Ectodermal cell (in vitro differentiated cells): Measurements from ENCODE around the gene ROR2.

ENCODE experiments used
- H3K27ac ChIP-seq: 2 replicates; pipeline ENCODE4 v1.7.0; 2013; ENCODE audit warnings: mild to moderate bottlenecking, low read depth, low read length; ENCODE audit not compliant: insufficient read depth, poor library complexity, severe bottlenecking
- H3K27me3 ChIP-seq: 2 replicates; pipeline ENCODE4 v1.7.0; 2013; ENCODE audit warnings: mild to moderate bottlenecking, low read length; ENCODE audit not compliant: insufficient read depth, control insufficient read depth, poor library complexity, severe bottlenecking
- H3K36me3 ChIP-seq: one replicate; pipeline ENCODE4 v1.7.0; 2013; ENCODE audit warnings: low read length; ENCODE audit not compliant: control insufficient read depth, insufficient read depth
- H3K4me1 ChIP-seq: one replicate; pipeline ENCODE4 v1.7.0; 2013; ENCODE audit warnings: low read length; ENCODE audit not compliant: control insufficient read depth, insufficient read depth
- H3K4me3 ChIP-seq: 2 replicates; pipeline ENCODE4 v1.7.0; 2013; ENCODE audit warnings: low read depth, low read length, control low read depth; ENCODE audit not compliant: insufficient read depth
- H3K9me3 ChIP-seq: 2 replicates; pipeline ENCODE4 v1.7.0; 2013; ENCODE audit warnings: mild to moderate bottlenecking, low read length, moderate library complexity; ENCODE audit not compliant: control insufficient read depth
- WGBS, 2 experiments: methylation state at CpG; one replicate each; pipeline ENCODE4 v1.1.7; 2013; ENCODE audit warnings: missing lambda C conversion rate in 2 of 2; 5-methylcytosine and 5-hydroxymethylcytosine counted together

The ROR2 gene

GRCh38 chr9:91812191-91812590 is 137.8 kb downstream of the ROR2 start:
- no peaks in the 10 kb centered on the region for H3K9me3 ChIP-seq
- no peak overlapping the region for H3K27ac ChIP-seq
- peaks cover 11% of the 10 kb centered on the region for H3K4me1 ChIP-seq
- no peaks in the 10 kb centered on the region for H3K36me3 ChIP-seq
- no peaks in the 10 kb centered on the region for H3K27me3 ChIP-seq
- WGBS, 2 experiments: 90 to 92% methylated on average over 12 to 14 of the region's 14 CpGs
- H3K4me3 ChIP-seq: no peak overlapping the region

- Histone ChIP-seq H3K4me3 (no peak overlapping the region), H3K36me3 (no peaks in the 10 kb centered on the region), H3K9me3 (no peaks in the 10 kb centered on the region), H3K27me3 (no peaks in the 10 kb centered on the region), H3K27ac (no peak overlapping the region), H3K4me1 (peaks cover 6% of the 10 kb centered on the region)
- WGBS, 2 experiments: 87% methylated on average over 19 of the region's 19 CpGs
Observed at GRCh38 chr9:91811024-91811909, 138.8 kb downstream of the ROR2 start.

- Histone ChIP-seq H3K9me3 (no peaks in the 10 kb centered on the region), H3K4me3 (no peak overlapping the region), H3K27ac (no peak overlapping the region), H3K36me3 (no peaks in the 10 kb centered on the region), H3K27me3 (no peaks in the 10 kb centered on the region), H3K4me1 (peaks cover 6% of the 10 kb centered on the region)
- 95% methylated on average over 26 of the region's 26 CpGs for WGBS, 2 experiments
Observed at GRCh38 chr9:91810286-91810905, 139.6 kb downstream of the ROR2 start.

GRCh38 chr9:91809581-91810285 is 140.3 kb downstream of the ROR2 start:
- Histone ChIP-seq H3K36me3 (no peaks in the 10 kb centered on the region), H3K9me3 (no peaks in the 10 kb centered on the region), H3K4me3 (no peak overlapping the region), H3K27ac (no peak overlapping the region), H3K4me1 (peaks cover 6% of the 10 kb centered on the region), H3K27me3 (no peaks in the 10 kb centered on the region)
- WGBS, 2 experiments: 97% methylated on average over 24 of the region's 24 CpGs

GRCh38 chr9:91807643-91808246 is 142.3 kb downstream of the ROR2 start:
- Histone ChIP-seq H3K36me3 (no peaks in the 10 kb centered on the region), H3K27me3 (no peaks in the 10 kb centered on the region), H3K4me1 (peaks cover 17% of the 10 kb centered on the region), H3K27ac (no peak overlapping the region), H3K4me3 (no peak overlapping the region), H3K9me3 (no peaks in the 10 kb centered on the region)
- 97 to 99% methylated on average over 7 to 8 of the region's 8 CpGs for WGBS, 2 experiments

GRCh38 chr9:91805031-91805430 is 145.0 kb downstream of the ROR2 start:
- 90 to 95% methylated on average over 5 of the region's 5 CpGs for whole genome bisulfite sequencing, 2 experiments

GRCh38 chr9:91803970-91804752 is 145.9 kb downstream of the ROR2 start:
- WGBS, 2 experiments: 93 to 94% methylated on average over 13 of the region's 13 CpGs
- Histone ChIP-seq H3K27ac (no peak overlapping the region), H3K27me3 (no peaks in the 10 kb centered on the region), H3K4me1 (peaks cover 11% of the 10 kb centered on the region), H3K9me3 (no peaks in the 10 kb centered on the region), H3K4me3 (no peak overlapping the region), H3K36me3 (no peaks in the 10 kb centered on the region)

More at GRCh38 chr9:91805031-91805430, 145.0 kb downstream of the ROR2 start:
- H3K27ac ChIP-seq: no peak overlapping the region
- no peak overlapping the region for H3K4me3 ChIP-seq
- no peaks in the 10 kb centered on the region for H3K27me3 ChIP-seq
- no peaks in the 10 kb centered on the region for H3K9me3 ChIP-seq
- peaks cover 11% of the 10 kb centered on the region for H3K4me1 ChIP-seq
- no peaks in the 10 kb centered on the region for H3K36me3 ChIP-seq

GRCh38 chr9:91803151-91803940 is 146.7 kb downstream of the ROR2 start:
- Histone ChIP-seq H3K4me1 (peaks cover 11% of the 10 kb centered on the region), H3K4me3 (no peak overlapping the region), H3K9me3 (no peaks in the 10 kb centered on the region), H3K36me3 (no peaks in the 10 kb centered on the region), H3K27me3 (no peaks in the 10 kb centered on the region), H3K27ac (no peak overlapping the region)
- WGBS, 2 experiments: 87 to 90% methylated on average over 8 of the region's 8 CpGs

GRCh38 chr9:91802391-91802790 is 147.6 kb downstream of the ROR2 start:
- Histone ChIP-seq H3K36me3 (no peaks in the 10 kb centered on the region), H3K4me3 (no peak overlapping the region), H3K9me3 (no peaks in the 10 kb centered on the region), H3K27ac (no peak overlapping the region), H3K27me3 (no peaks in the 10 kb centered on the region), H3K4me1 (peaks cover 11% of the 10 kb centered on the region)
- 94 to 96% methylated on average over 5 of the region's 5 CpGs for WGBS, 2 experiments
